Natural killer cell (primary cell): Measurements from ENCODE around the gene MXRA7. TPM values are rescaled to one million over a fixed set of nuclear protein-coding genes. Genes with fewer than 3 reads are reported as not detected.

Experiments used
- ATAC-seq, 3 donors: fragments of 150-1000 bp in 2 of 3; fragments of 200-7000 bp in 1 of 3; cut with Tn5 transposase; 1 replicate in 1 of 3; 2 replicates in 2 of 3; pipeline ENCODE4 v1.10.0; 2021; ENCODE audit warnings: mild to moderate bottlenecking in 2 of 3, moderate library complexity in 2 of 3
- DNase-seq, 2 donors: peaks; one replicate each; pipeline versions ENCODE4 v3.0.0 to v3.0.0-alpha.2; 2013 to 2021; ENCODE audit warnings: mixed read lengths in 1 of 2
- H3K27ac ChIP-seq: one replicate; pipeline ENCODE4 v1.5.1; 2013; ENCODE audit warnings: mild to moderate bottlenecking, low read length
- H3K27me3 ChIP-seq: one replicate; pipeline ENCODE4 v1.6.1; 2013; ENCODE audit warnings: low read length; ENCODE audit not compliant: control insufficient read depth, insufficient read depth
- H3K36me3 ChIP-seq: one replicate; pipeline ENCODE4 v1.6.1; 2013; ENCODE audit warnings: low read length; ENCODE audit not compliant: control insufficient read depth, insufficient read depth
- H3K4me1 ChIP-seq: one replicate; pipeline ENCODE4 v1.6.1; 2013; ENCODE audit warnings: low read length; ENCODE audit not compliant: control insufficient read depth, insufficient read depth
- H3K4me3 ChIP-seq: one replicate; pipeline ENCODE4 v1.5.1; 2013; ENCODE audit warnings: low read length
- H3K9me3 ChIP-seq: one replicate; pipeline ENCODE4 v1.6.1; 2013; ENCODE audit warnings: low read length; ENCODE audit not compliant: control insufficient read depth, insufficient read depth
- H3K27ac Mint-ChIP-seq, 2 donors: one replicate each; pipeline ENCODE4 v1.8.0; 2022; ENCODE audit warnings: mild to moderate bottlenecking in 2 of 2, mixed read lengths in 2 of 2, moderate library complexity in 1 of 2
- H3K27me3 Mint-ChIP-seq, 2 donors: one replicate each; pipeline ENCODE4 v1.8.0; 2022; ENCODE audit warnings: low read depth in 2 of 2, mixed read lengths in 2 of 2
- H3K36me3 Mint-ChIP-seq: one replicate; pipeline ENCODE4 v1.8.0; 2022; ENCODE audit warnings: mixed read lengths
- H3K4me1 Mint-ChIP-seq, 2 donors: one replicate each; pipeline ENCODE4 v1.8.0; 2022; ENCODE audit warnings: mixed read lengths in 2 of 2
- H3K4me3 Mint-ChIP-seq: one replicate; pipeline ENCODE4 v1.8.0; 2022; ENCODE audit warnings: mild to moderate bottlenecking, moderate library complexity, mixed read lengths
- H3K9me3 Mint-ChIP-seq, 2 donors: one replicate each; pipeline ENCODE4 v1.8.0; 2022; ENCODE audit warnings: mixed read lengths in 2 of 2
- CTCF ChIP-seq: fragments of 200-600 bp; IDR thresholded peaks from one replicate; pipeline ENCODE4 v1.8.0; 2022; ENCODE audit warnings: antibody characterized with exemption
- WGBS: methylation state at CpG from one replicate; pipeline ENCODE4 v1.1.7; 2013; ENCODE audit warnings: missing lambda C conversion rate; ENCODE audit not compliant: insufficient coverage; 5-methylcytosine and 5-hydroxymethylcytosine counted together
- intact Hi-C: fragments of 100-400 bp; cut with micrococcal nuclease; formaldehyde crosslinking; loops from one replicate; pipeline ENCODE4 v1.14.2; 2022
- total RNA-seq, 4 donors: library from RNA; stranded (reverse); fragments of 120-200 nt in 1 of 4; gene quantifications; one replicate each; pipeline versions ENCODE4 v1.2.3 to v1.2.4, GENCODE V29; 2013 to 2022

MXRA7 gene
- total RNA-seq, 3 donors from 2014 or later (not counting 1 experiment from before 2014, with no cell fraction given): 31.6 to 47.6 (median 46.5) TPM

- H3K27ac Mint-ChIP-seq: no peak overlapping the region
- 83% methylated on average over 2 of the region's 2 CpGs for WGBS
These were observed 43.3 kb downstream of the MXRA7 start for GRCh38 chr17:76667491-76667755.

GRCh38 chr17:76660656-76661042 lies 50.1 kb downstream of the MXRA7 start:
- Histone ChIP-seq H3K27me3 (no peaks in the 10 kb centered on the region), H3K9me3 (no peaks in the 10 kb centered on the region), H3K4me3 (no peak overlapping the region), H3K27ac (no peak overlapping the region), H3K4me1 (peaks cover 23% of the 10 kb centered on the region), H3K36me3 (no peaks in the 10 kb centered on the region)
- Mint-ChIP-seq H3K27me3 (peaks cover 0 to 7% of the 10 kb centered on the region in 2 donors), H3K27ac (no peak overlapping the region), H3K4me1 (peaks cover 20% of the 10 kb centered on the region in 2 donors), H3K4me3 (no peak overlapping the region), H3K36me3 (no peaks in the 10 kb centered on the region), H3K9me3 (no peaks in the 10 kb centered on the region)
- no peak for TF ChIP-seq CTCF
- DNase-seq (no peak), ATAC-seq (no peak)
- WGBS: 94% methylated on average over 1 of the region's 3 CpGs
- intact Hi-C loops: no loop called here

More at GRCh38 chr17:76667491-76667755, 43.3 kb downstream of the MXRA7 start:
- no peak for ATAC-seq
- no peak for TF ChIP-seq CTCF
- Histone ChIP-seq H3K27me3 (no peaks in the 10 kb centered on the region), H3K9me3 (no peaks in the 10 kb centered on the region), H3K4me1 (peaks cover 11% of the 10 kb centered on the region), H3K4me3 (no peak overlapping the region), H3K27ac (no peak overlapping the region), H3K36me3 (no peaks in the 10 kb centered on the region)
- peaks cover 20 to 23% of the 10 kb centered on the region in 2 donors for H3K4me1 Mint-ChIP-seq
- H3K4me3 Mint-ChIP-seq: no peak overlapping the region
- intact Hi-C loops: no loop called here
- no peaks in the 10 kb centered on the region for H3K9me3 Mint-ChIP-seq
- peaks cover 0 to 9% of the 10 kb centered on the region in 2 donors for H3K27me3 Mint-ChIP-seq
- no peak for DNase-seq
- no peaks in the 10 kb centered on the region for H3K36me3 Mint-ChIP-seq

- no peak for TF ChIP-seq CTCF
- Histone ChIP-seq H3K4me1 (peaks cover 23% of the 10 kb centered on the region), H3K27ac (no peak overlapping the region), H3K36me3 (no peaks in the 10 kb centered on the region), H3K4me3 (no peak overlapping the region), H3K27me3 (no peaks in the 10 kb centered on the region), H3K9me3 (no peaks in the 10 kb centered on the region)
- DNase-seq (peak in 1 of 2 donors; percentile 57), ATAC-seq (peak; percentile 83 to 94 (median 84))
- Mint-ChIP-seq H3K4me3 (peak overlapping the region; percentile 28), H3K4me1 (peaks cover 20% of the 10 kb centered on the region in 2 donors), H3K9me3 (no peaks in the 10 kb centered on the region), H3K27me3 (peaks cover 0 to 6% of the 10 kb centered on the region in 2 donors), H3K36me3 (no peaks in the 10 kb centered on the region), H3K27ac (peak overlapping the region in 1 of 2 donors; percentile 44)
- 31% methylated on average over 12 of the region's 13 CpGs for WGBS
- intact Hi-C loops: no loop called here
These were observed 50.7 kb downstream of the MXRA7 start for GRCh38 chr17:76659928-76660655.

- peaks cover 20% of the 10 kb centered on the region in 2 donors for H3K4me1 Mint-ChIP-seq
- intact Hi-C loops: no loop called here
- H3K9me3 Mint-ChIP-seq: no peaks in the 10 kb centered on the region
- H3K27ac Mint-ChIP-seq: no peak overlapping the region
- 62% methylated on average over 3 of the region's 5 CpGs for WGBS
- no peak for ATAC-seq
- no peak for DNase-seq
- Histone ChIP-seq H3K27me3 (no peaks in the 10 kb centered on the region), H3K4me3 (no peak overlapping the region), H3K27ac (no peak overlapping the region), H3K9me3 (no peaks in the 10 kb centered on the region), H3K36me3 (no peaks in the 10 kb centered on the region), H3K4me1 (peaks cover 23% of the 10 kb centered on the region)
- TF ChIP-seq CTCF: no peak
- no peaks in the 10 kb centered on the region for H3K27me3 Mint-ChIP-seq
- H3K4me3 Mint-ChIP-seq: no peak overlapping the region
- H3K36me3 Mint-ChIP-seq: no peaks in the 10 kb centered on the region
These were observed 52.5 kb downstream of the MXRA7 start for GRCh38 chr17:76658242-76658662.
